ENCODE results near the gene KCND3.

KCND3 gene

GRCh38 chr1:111875640-111876039, 113.8 kb downstream of the KCND3 start:
- TF ChIP-seq REST (IDR thresholded peaks at IDR 0.05; ENCODE audit: insufficient read depth in 1 of 2, low read depth in 2 of 2, low read length in 2 of 2), result no peak
- no peak for TF ChIP-seq POLR2AphosphoS5 (IDR thresholded peaks at IDR 0.05; ENCODE audit: low read depth, low read length)
- no peak for TF ChIP-seq FOXP2 (optimal IDR thresholded peaks at IDR 0.05; ENCODE audit: borderline replicate concordance, extremely low read depth, extremely low read length, insufficient read depth)

- no peak for TF ChIP-seq SIN3A (IDR thresholded peaks at IDR 0.05; ENCODE audit: borderline replicate concordance, insufficient read depth, low read length)
- TF ChIP-seq POLR2AphosphoS5 (IDR thresholded peaks at IDR 0.05; ENCODE audit: low read depth, low read length), result no peak
- no peak for TF ChIP-seq TAF1 (IDR thresholded peaks at IDR 0.05; ENCODE audit: borderline replicate concordance, insufficient read depth, low read length)
- no peak for TF ChIP-seq FOXP2 (optimal IDR thresholded peaks at IDR 0.05; ENCODE audit: borderline replicate concordance, extremely low read depth, extremely low read length, insufficient read depth)
- TF ChIP-seq REST (IDR thresholded peaks at IDR 0.05; ENCODE audit: insufficient read depth in 1 of 2, low read depth in 2 of 2, low read length in 2 of 2), result no peak
These were observed 115.9 kb downstream of the KCND3 start for GRCh38 chr1:111873460-111874030.

DNA sequence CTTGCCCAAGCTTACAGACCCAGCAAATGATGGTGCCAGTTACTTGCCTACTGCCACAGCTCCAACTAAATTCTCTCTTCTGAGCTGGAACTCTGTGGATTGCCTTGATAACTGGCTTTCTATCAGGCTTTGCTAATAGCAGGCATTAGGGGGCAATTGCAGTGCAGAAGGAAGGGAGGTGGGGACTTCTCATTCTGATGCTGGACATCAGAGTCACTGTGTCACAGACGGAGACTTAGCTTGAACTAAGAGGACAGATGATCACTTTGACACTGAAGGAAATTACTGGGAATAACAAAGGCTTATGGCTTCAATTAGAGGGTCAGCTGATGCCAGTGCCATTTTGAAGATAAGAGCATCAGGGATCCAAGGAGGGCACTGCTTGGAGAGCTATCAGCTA, 119.3 kb downstream of the KCND3 start:
- TF ChIP-seq POLR2AphosphoS5 (IDR thresholded peaks at IDR 0.05; ENCODE audit: low read depth, low read length) (no peak), TAF1 (IDR thresholded peaks at IDR 0.05; ENCODE audit: borderline replicate concordance, insufficient read depth, low read length) (no peak), SIN3A (IDR thresholded peaks at IDR 0.05; ENCODE audit: borderline replicate concordance, insufficient read depth, low read length) (no peak), REST (IDR thresholded peaks at IDR 0.05; ENCODE audit: insufficient read depth in 1 of 2, low read depth in 2 of 2, low read length in 2 of 2) (no peak), FOXP2 (optimal IDR thresholded peaks at IDR 0.05; ENCODE audit: borderline replicate concordance, extremely low read depth, extremely low read length, insufficient read depth) (no peak)

GRCh38 chr1:111867868-111868440, 121.5 kb downstream of the KCND3 start:
- TF ChIP-seq POLR2AphosphoS5 (IDR thresholded peaks at IDR 0.05; ENCODE audit: low read depth, low read length), result no peak
- no peak for TF ChIP-seq TAF1 (IDR thresholded peaks at IDR 0.05; ENCODE audit: borderline replicate concordance, insufficient read depth, low read length)
- TF ChIP-seq SIN3A (IDR thresholded peaks at IDR 0.05; ENCODE audit: borderline replicate concordance, insufficient read depth, low read length), result no peak
- TF ChIP-seq FOXP2 (optimal IDR thresholded peaks at IDR 0.05; ENCODE audit: borderline replicate concordance, extremely low read depth, extremely low read length, insufficient read depth), result no peak
- TF ChIP-seq REST (IDR thresholded peaks at IDR 0.05; ENCODE audit: insufficient read depth in 1 of 2, low read depth in 2 of 2, low read length in 2 of 2), result no peak

All from PFSK-1 (cell line).